Renal cortical epithelial cell (primary cell): ENCODE measurements around the gene LINC01488. TPM values are rescaled to one million over a fixed set of nuclear protein-coding genes. Genes with fewer than 3 reads are reported as not detected.

Experiments used
- DNase-seq: peaks from one replicate; pipeline ENCODE4 v3.0.0-alpha.2; 2011; ENCODE audit warnings: low read depth
- total RNA-seq: library from RNA; depleted of rRNA; stranded (reverse); fragments of >200 nt; gene quantifications from 2 replicates; pipeline ENCODE4 v1.2.3, GENCODE V29; 2014

LINC01488 gene
- total RNA-seq, 1 donor from 2014 or later: not detected

GRCh38 chr11:69479591-69480271 is 1.7 kb upstream of the LINC01488 start:
- no peak for DNase-seq

GRCh38 chr11:69480547-69481392 is 693 bp upstream of the LINC01488 start:
- no peak for DNase-seq

- DNase-seq: no peak
Measured at GRCh38 chr11:69482322-69482721, 859 bp downstream of the LINC01488 start.

DNA sequence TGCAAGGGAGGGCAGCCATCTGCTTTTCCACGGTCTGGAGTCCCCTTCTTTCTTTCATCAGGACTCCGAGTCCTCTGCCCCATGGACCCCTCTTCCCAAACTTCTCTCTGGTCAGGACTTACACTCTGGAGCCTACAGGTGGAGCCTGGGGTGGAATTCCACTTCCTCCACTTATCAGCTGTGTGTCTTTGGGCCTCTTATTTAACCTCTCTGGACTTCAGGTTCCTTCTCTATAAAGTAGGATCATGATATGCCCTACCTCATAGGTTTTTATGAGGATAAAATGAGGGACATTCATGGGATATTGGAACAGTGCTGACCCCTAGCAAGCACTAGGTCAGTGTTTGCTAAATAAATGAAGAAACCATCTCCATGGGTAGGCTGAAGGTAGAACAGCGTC is 1.7 kb downstream of the LINC01488 start:
- no peak for DNase-seq

DNA sequence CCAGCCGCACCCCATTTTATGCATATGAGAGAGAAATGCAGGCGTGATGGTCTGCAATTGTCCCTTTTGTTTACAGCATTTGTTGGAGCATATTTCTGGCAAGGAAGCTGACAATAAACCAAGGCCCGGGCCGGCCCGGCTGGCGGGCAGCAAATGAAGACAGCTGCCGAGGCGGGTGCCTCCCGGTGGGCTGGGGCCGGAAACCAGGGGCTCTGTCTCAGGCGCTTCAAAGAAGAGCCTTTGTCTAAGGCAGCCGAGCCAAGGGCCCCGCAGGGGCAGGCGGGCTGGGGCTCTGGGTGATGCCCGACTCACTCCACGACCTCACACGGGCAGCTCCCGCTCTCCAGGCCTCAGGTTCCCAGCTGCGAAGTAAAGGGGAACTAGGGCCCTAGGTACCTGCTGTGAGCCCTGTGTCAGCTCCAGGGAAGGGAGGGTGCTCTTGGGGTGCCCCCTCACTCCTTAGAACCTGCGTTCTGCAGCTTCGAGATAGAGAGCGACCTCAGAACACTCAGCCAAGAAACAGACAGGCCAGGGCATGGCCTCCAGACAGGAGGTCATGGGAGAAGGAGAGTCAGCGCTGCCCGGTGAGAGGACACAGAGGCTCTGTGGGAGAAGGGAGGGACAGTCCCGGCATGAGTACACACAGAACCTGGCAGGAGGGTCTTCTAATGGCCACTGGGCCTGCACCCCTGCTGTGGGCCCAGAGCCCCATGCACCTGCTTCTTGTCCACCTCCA is 2.4 kb downstream of the LINC01488 start:
- DNase-seq: no peak

GRCh38 chr11:69484427-69485259 is 3.2 kb downstream of the LINC01488 start:
- DNase-seq: no peak

DNA sequence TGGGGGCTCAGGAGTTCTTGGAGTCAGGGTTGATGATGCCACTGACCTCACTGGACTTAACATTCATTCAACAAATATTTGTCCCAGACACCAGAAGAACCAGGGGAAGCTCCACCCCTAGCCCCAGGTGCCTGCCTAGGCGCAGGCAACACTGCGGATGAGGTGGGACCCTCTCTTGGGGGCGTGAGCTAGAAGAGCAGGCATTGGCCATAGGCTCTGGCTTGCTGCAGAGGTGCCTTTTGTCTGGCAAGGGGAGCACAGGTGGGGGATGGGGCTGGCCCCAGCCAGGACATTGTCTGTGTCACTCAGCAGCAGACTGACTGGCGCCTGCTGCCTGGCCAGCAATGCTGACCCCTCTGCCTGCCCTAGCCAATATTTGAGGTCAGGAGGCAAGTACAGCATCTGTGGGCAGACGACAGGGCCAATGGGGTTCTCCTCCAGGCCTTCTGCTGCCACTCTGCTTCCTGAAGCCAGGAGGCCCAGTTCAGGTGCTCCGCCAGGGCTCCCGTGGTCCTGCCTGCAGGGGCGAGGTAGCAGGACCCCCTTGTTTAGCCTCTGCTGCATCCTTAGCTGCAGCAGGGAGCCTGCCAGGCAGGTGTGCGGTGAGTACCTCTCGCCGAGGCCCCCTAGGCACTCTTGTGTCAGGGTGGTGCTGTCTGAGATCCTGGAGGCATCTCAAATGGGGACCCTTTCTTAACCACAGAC is 4.0 kb downstream of the LINC01488 start:
- no peak for DNase-seq

- DNase-seq: no peak
Measured at GRCh38 chr11:69486056-69486772, 4.8 kb downstream of the LINC01488 start.

DNA sequence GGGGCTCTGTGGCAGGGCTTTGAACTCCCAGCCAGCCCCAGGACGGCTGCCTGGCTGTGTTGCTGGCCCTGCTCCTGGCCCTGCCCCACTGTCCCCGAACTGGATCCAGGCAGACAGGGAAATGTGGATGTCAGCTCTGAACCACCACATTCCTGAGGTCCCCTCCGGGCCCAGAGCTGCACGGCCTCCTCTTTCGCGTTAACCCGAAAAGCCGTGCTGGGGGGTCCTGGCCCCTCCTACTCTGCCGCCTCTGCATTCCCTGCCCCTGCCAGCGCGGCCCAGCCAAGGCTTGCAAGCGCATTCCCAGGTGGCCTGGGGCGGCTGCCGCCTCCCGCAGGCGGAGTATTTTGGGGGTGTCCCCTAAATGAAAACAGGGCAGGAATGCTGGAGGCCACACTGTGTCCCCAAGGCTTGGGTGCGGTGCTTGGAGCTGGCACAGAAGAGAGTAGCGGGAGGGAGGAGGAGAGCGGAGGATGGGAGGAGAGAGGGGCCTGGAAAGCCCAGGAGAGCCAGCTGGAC is 5.4 kb downstream of the LINC01488 start:
- no peak for DNase-seq

DNA sequence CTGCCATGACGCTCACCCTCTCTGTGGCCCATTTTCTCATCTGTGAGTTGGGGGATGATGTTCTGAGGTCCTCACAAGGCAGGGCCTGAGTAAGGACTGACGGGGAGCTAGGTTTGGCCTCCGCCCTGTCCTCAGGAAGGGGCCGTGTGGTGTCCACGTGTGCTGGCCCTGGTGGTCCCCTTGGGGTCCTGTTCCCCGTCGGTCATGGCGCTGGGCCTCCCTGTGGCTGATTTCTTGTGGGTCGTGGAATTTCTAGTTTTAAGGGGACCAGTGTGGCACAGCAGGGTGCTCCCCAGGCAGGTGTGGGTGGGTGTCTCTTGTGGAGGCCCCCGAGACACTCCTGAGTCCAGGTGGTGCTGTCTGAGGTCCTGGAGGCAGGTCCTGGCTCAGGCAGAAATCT is 5.9 kb downstream of the LINC01488 start:
- no peak for DNase-seq

GRCh38 chr11:69487849-69488542 is 6.5 kb downstream of the LINC01488 start:
- no peak for DNase-seq

DNA sequence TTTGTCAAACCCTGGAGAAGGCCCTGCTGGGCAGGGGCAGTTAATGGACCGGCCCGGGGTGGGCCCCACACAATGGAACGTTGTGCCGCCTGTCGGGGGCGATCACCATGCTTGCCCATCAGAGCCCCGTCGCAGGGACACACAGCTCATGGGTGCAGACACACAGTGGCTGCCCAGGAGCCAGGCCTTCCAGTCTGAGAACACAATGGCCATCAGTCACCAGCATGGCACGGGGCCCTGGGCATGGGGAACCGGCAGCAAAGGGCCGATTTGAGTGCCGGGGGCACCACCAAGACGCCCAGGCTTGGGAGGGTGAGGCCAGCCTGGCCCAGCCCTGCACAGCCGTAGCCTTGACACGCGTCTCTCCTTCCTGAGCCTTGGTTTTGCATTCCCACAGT is 7.1 kb downstream of the LINC01488 start:
- DNase-seq: no peak

GRCh38 chr11:69489031-69489745 is 7.7 kb downstream of the LINC01488 start:
- DNase-seq: no peak

DNA sequence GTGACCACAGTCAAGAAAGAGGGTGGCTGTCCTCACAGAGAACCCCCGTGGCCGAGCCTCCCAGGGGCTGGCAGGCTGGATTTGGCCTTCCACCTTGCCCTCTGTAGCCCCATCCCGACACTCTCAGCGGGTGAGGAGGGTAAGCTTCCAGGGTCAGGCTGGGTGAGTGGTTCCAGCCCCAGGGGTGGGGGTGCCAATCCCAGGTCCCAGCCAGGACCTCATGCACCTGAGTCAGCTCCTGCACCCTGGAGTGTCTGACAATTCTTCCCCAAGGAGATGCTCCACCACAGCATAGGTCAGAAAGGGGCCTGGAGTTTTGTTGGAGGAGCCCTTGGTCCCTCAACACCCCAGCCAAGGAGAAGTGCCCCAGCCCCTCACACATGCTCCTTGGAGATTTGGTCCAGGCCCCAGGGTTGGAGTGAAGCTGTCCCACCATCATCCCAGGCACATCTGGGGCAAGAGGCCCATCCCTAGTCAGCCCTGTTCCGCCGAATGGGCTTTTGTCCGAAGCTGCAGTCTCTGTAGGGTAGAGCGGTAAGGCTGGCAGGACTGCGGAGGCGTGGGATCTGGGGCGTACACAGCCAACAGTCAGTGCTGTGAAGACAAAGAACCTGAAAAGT is 8.4 kb downstream of the LINC01488 start:
- DNase-seq: no peak

DNA sequence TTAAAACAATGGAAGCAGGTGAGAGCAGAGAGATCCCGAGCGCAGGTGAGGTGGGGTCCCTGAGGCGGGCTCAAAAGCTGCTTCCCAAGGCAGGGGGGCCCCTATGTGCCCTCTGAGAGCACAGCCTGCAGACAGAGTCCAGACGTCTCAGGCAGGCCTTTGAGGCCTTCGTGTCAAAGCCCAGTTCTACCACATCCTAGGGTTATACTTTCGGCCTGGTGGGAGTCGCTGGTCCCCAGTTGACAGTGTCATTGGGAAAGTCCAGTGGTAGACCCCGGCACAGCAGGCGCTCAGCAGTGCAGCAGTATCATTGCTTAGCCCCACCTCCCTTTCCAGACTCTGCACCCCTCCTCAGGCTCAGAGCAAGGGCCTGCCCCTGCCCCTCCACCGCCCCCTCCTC is 9.1 kb downstream of the LINC01488 start:
- DNase-seq: no peak

DNA sequence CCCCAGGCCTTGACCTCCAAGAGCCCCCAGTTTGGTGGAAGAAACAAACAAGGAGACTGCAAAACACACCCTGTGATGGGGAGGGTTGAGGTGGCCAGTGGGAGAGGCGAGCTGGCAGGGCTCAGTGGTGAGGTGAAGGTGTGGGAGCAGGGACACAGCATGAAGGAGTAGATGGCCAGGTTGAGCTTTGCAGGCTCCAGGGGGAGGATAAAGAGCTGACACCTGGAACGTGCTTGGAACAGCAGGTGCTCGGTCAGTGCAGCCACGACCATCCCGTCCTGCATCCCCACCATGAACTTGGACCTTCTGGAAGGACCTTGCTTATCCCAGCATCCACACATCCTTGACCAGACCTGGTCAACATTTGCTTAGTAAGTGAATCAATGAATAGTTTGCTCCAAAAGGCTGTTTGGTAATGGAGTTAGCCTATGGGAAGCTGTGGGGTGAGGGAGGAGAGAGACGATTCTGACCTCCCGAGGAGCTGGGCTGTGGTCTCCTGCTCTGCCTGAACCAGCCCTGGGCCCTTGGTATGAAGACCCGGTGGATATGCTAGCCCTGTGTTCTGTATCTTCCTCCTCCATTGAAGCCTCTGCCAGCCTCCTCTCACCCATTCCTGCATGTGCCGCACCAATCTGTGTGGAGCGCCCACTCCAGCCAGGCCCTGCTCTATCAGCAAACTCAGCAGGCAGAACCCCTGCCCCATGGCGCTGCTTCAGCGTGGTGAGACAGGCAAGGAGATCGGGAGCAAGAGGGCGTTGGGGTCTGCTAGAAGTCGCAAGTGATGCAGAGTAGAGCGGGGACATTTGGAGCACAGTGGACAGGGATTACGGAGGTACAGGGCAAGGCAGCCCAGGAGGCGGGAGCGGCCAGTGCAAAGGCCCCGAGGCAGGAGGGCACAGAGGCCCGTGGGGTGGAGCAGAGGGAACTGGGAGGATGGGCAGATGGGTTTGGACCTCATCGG is 9.9 kb downstream of the LINC01488 start:
- DNase-seq: no peak
